HG03103 (cell line): Measurements from ENCODE around the gene VASP.
"Not testable (repeated sequence)": the region's sequence is repeated elsewhere in the genome, so short reads cannot be mapped to it uniquely, and the experiment has no call there.

Experiments
- ATAC-seq: cut with Tn5 transposase; IDR thresholded peaks from one replicate; pipeline ENCODE4 v1.9.1; 2021; ENCODE audit warnings: low read depth; ENCODE audit not compliant: unreplicated experiment

The VASP gene

GRCh38 chr19:45496349-45496953, 10.8 kb upstream of the VASP start:
- ATAC-seq = no peak

DNA sequence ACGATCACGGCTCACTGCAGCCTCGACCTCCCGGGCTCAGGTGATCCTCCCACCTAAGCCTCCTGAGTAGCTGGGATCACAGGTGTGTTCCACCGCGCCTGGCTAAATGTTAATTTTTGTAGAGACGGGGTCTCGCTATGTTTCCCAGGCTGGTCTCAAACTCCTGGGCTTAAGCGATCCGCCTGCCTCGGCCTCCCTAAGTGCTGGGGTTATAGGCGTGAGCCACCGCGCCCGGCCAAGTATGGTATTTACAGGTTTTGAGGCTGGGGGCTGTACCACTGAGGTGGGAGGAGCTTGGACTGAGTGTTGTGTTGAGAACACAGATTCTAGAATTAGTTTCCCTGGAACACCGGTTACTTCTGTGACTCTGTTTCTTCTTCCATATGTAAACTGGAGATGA, 9.5 kb upstream of the VASP start:
- ATAC-seq = no peak

DNA sequence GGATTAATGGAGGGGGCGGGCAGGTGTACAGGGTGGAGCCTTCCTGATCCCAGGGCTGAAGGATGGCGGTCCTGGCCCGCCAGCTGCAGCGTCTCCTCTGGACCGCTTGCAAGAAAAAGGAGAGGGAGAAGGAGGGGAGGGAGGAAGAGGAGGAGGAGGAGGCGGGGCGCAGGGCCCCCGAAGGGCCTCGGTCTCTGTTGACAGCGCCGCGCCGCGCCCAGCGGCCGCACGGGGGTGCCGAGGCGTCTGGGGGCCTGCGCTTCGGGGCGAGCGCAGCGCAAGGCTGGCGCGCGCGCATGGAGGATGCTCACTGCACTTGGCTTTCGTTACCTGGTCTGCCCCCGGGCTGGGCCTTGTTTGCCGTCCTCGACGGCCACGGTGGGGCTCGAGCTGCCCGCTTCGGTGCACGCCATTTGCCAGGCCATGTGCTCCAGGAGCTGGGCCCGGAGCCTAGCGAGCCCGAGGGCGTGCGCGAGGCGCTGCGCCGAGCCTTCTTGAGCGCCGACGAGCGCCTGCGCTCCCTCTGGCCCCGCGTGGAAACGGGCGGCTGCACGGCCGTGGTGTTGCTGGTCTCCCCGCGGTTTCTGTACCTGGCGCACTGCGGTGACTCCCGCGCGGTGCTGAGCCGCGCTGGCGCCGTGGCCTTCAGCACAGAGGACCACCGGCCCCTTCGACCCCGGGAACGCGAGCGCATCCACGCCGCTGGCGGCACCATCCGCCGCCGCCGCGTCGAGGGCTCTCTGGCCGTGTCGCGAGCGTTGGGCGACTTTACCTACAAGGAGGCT, 8.7 kb upstream of the VASP start, which contains the start of gene PPM1N:
TSS of gene PPM1N (plus strand) at position 33 of the 785 bp plus-strand sequence. CDS start at position 63, 30 bp downstream.
- no peak for ATAC-seq

- ATAC-seq = no peak
Measured at GRCh38 chr19:45499196-45500180, 7.8 kb upstream of the VASP start.

DNA sequence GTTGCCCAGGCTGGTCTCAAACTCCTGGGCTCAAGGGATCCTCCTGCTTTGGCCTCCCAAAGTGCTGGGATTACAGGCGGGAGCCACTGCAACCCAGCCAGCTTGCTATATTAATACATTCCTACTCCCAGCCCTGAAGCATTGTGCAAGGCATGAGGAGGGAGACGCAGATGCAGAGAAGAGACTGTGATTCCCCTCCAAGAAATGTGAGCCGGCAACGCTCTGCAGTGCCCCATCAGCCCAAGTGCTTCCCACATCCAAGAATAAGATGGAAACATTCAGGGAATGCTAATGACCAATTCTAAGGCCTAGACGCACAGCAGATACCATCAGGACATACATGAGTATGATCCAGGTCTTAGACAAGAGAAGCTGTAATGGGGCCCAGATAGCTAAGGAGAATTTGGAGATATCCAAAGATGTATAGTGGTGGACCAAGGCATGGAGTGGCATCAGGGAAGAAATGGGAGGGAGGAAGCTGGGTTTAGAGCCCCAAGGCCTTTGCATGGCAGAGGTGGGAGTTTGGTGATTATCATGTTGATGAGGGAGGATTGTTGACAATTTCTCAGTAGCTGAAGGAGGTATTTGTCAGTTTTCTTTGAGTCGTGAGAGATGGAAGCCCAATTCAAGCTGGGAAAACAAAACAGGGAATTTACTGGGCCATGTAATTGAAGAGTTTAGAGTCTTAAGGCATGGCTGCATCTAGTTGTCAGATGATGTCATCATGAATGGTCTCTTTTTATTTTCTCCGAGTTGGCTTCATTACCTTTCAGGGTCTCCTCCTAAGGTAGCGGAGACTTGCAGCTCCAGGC, 6.2 kb upstream of the VASP start:
- no peak for ATAC-seq

GRCh38 chr19:45501730-45502014, 5.6 kb upstream of the VASP start:
- ATAC-seq = no peak

GRCh38 chr19:45502111-45502510, 5.2 kb upstream of the VASP start:
- ATAC-seq = no peak

GRCh38 chr19:45503909-45504308, 3.4 kb upstream of the VASP start:
- no peak for ATAC-seq

- ATAC-seq = no peak
Measured at GRCh38 chr19:45505151-45505995, 1.9 kb upstream of the VASP start.

GRCh38 chr19:45505996-45506245, 1.4 kb upstream of the VASP start:
- ATAC-seq = no peak

DNA sequence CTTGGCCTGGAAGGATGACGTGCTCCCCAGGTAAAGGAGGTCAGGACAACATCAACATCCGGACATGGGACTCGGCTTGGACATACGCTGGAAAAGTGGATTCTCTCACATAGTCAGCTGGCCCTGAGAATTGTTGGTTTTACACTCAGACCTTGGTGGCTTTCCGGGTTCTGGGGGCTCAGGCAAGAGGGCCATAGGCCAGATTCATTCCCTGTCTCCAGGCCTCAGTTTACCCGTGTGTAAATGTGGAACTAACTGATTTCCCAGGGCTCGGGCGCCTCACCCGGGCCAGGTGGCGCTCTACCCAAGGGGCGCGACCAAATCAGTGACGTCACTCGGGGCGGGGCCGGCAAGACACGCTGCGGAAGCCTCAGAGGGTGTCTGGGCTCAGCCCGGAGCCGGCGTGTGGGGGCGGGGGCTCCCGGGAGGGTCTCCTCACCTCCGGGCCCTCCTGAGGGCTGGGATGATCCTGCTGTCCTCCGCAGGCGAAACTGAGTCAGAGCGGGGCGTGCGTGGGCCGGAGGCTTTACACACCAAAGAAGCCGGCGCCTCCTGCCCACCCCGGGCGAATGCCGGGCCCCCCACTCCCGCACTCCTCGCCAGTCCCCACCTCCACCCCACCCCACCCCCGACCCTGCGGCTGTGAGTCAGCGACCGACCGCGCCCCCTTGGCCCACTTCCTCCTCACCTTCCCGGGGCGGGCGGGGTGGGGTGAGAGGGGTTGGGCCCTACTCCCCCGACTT, 862 bp upstream of the VASP start:
- ATAC-seq = peak; percentile 47

DNA sequence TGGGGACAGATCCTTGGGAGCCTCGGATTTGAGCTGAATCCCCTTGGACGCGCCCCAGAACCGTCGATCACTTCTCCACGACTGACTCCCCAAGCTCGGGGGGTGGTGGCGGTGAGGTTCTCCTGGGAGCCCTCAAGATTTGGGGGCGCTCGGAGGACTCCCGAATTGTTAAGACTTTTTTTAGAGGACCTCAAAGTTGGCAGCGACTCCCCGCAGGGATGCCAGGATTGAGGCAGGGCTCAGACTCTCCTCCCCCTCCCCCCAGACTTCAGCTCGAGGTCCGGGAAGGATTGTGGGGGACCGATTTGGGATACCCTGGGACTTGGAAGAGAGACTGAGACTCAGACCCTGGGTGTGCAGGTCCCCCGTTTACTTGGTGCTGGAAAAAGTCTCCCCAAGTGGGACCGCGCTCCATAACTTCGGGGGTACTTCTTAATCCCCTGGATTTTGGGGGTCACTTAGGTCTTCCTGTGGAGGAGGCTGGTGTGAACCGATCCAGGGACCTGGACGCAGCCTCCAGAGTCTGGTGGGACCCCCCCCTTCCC, 665 bp downstream of the VASP start:
- ATAC-seq = no peak

- ATAC-seq = no peak
Measured at GRCh38 chr19:45508417-45508860, 1.2 kb downstream of the VASP start.

- ATAC-seq = no peak
Measured at GRCh38 chr19:45508861-45509691, 1.8 kb downstream of the VASP start.

DNA sequence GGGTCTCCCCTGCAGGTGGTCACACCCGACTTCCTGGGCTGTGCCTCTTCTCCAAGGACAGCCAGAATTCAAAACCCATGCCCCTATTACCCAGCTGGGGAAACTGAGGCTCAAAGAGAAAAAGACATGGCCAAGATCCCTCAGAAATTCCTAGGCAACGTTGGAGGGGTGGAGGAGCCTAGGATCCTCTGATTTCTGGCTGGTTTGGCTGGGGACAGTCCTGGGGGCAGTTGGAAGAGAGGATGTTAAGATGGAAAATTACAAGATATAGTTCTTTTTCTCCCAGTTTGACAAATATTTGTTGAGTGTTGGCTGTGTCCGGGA, 2.4 kb downstream of the VASP start:
- ATAC-seq = no peak

GRCh38 chr19:45510352-45510751, 3.1 kb downstream of the VASP start:
- ATAC-seq = not testable (repeated sequence)

DNA sequence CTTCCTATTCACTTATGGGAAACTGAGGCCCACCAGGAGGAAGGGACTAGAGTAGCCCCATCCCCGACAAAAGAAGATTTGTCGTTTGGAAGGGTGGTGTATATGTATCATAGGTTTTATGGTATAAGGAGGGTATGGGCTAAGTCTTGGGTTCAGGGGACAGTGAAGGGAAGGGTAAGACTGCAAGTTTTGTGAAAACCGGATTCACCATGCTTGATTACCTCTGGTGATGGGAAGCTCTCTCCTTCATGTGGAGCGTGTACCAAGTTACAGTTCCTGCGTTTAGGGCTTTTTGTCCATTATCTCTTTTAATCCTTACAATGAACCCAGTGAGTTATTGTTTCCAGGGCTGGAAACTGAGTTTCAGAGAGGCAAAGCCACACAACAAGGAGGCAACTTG, 3.8 kb downstream of the VASP start:
- ATAC-seq = no peak

- ATAC-seq = no peak
Measured at GRCh38 chr19:45512881-45513483, 5.7 kb downstream of the VASP start.
